Transverse colon (tissue), 4 donors: ENCODE data around the gene FAM131A. TPM values are rescaled to one million over a fixed set of nuclear protein-coding genes. Genes with fewer than 3 reads are reported as not detected.

Experiments
- DNase-seq: peaks from one replicate; pipeline ENCODE4 v3.0.0-alpha.2; 2019
- H3K27ac ChIP-seq, 4 donors: fragments of 200-600 bp; sonication (generic); 2 replicates each; pipeline ENCODE4 v1.5.1; 2016 to 2018; ENCODE audit warnings: inconsistent platforms in 4 of 4
- H3K27me3 ChIP-seq: fragments of 200-600 bp; sonication (generic); 2 replicates; pipeline ENCODE4 v1.5.1; 2017; ENCODE audit warnings: inconsistent platforms
- H3K36me3 ChIP-seq, 4 donors: fragments of 200-600 bp; sonication (generic); 2 replicates each; pipeline ENCODE4 v1.5.1; 2017 to 2019; ENCODE audit warnings: inconsistent platforms in 4 of 4
- H3K4me1 ChIP-seq, 4 donors: fragments of 200-600 bp; sonication (generic); 2 replicates each; pipeline ENCODE4 v1.5.1; 2017 to 2020; ENCODE audit warnings: inconsistent platforms in 4 of 4
- H3K4me3 ChIP-seq, 4 donors: fragments of 200-600 bp; sonication (generic); 1 replicate in 1 of 4; 2 replicates in 3 of 4; pipeline versions ENCODE4 v1.5.1 to v1.6.1; 2017 to 2019; ENCODE audit warnings: inconsistent platforms in 4 of 4
- H3K9me3 ChIP-seq, 2 donors: fragments of 200-600 bp; sonication (generic); 2 replicates each; pipeline ENCODE4 v1.5.1; 2017 to 2019; ENCODE audit warnings: inconsistent platforms in 2 of 2
- CTCF ChIP-seq, 5 experiments: fragments of 200-600 bp in 3 of 5; fragments of 450-650 bp in 2 of 5; sonication (generic) in 3 of 5; IDR thresholded peaks; 1 replicate in 2 of 5; 2 replicates in 3 of 5; pipeline ENCODE4 v1.5.1; 2016 to 2017; ENCODE audit warnings: antibody characterized with exemption in 5 of 5, inconsistent platforms in 3 of 5, mild to moderate bottlenecking in 2 of 5, moderate library complexity in 1 of 5
- EP300 ChIP-seq: sonication (generic); formaldehyde crosslinking; IDR thresholded peaks from one replicate; pipeline ENCODE4 v1.6.1; 2017; ENCODE audit warnings: antibody characterized with exemption, low read depth
- POLR2A ChIP-seq: fragments of 450-650 bp; IDR thresholded peaks from one replicate; pipeline ENCODE4 v1.6.1; 2016; ENCODE audit warnings: antibody characterized with exemption, mild to moderate bottlenecking, moderate library complexity
- POLR2AphosphoS5 ChIP-seq, 3 donors: sonication (generic); formaldehyde crosslinking; IDR thresholded peaks; one replicate each; pipeline ENCODE4 v1.6.1; 2016; ENCODE audit warnings: antibody characterized with exemption in 3 of 3
- WGBS, 2 donors: methylation state at CpG; one replicate each; pipeline ENCODE4 v1.1.5; 2018; ENCODE audit warnings: low coverage in 1 of 2; 5-methylcytosine and 5-hydroxymethylcytosine counted together
- in situ Hi-C, 4 donors: fragments of 200-750 bp; cut with MboI; loops; one replicate each; pipeline versions ENCODE4 v1.15.0 to v1.15.1; 2017; ENCODE audit warnings: low sequenced_read_pairs in 3 of 4, low pct_ligation_motif_present in 1 of 4, low pct_unique_long_range_greater_than_20kb in 1 of 4
- intact Hi-C: fragments of 100-400 bp; cut with DNase I; formaldehyde crosslinking; loops from one replicate; pipeline ENCODE4 v1.15.1; 2023; ENCODE audit warnings: low total_unique reads
- total RNA-seq, 4 donors: library from RNA; depleted of rRNA; stranded (reverse); fragments of >200 nt; gene quantifications; one replicate each; pipeline ENCODE4 v1.1.0, GENCODE V29; 2016

FAM131A gene
- total RNA-seq, 4 donors from 2014 or later, result 18.5 to 41.1 (median 28.8) TPM

- Histone ChIP-seq H3K4me1 (peaks cover 32 to 59% (median 49%) of the 10 kb centered on the region in 4 donors), H3K4me3 (peak overlapping the region in 1 of 4 donors; percentile 70)
Measured at GRCh38 chr3:184317201-184317600, 20.2 kb upstream of the FAM131A start.

GRCh38 chr3:184320104-184320445 lies 17.3 kb upstream of the FAM131A start:
- intact Hi-C loops, result no loop called here
- H3K9me3 ChIP-seq, result no peaks in the 10 kb centered on the region
- DNase-seq, result peak; percentile 94
- H3K4me1 ChIP-seq, result peaks cover 32 to 53% (median 47%) of the 10 kb centered on the region in 4 donors
- H3K4me3 ChIP-seq, result no peak overlapping the region
- 0% methylated on average over 1 of the region's 4 CpGs; no CpG with 5 or more reads in 1 of the 2 donors for WGBS, 2 donors
- peak overlapping the region; percentile 90 to 98 (median 94) for H3K27ac ChIP-seq
- H3K36me3 ChIP-seq, result peaks cover 1 to 53% (median 29%) of the 10 kb centered on the region in 4 donors
- no peaks in the 10 kb centered on the region for H3K27me3 ChIP-seq
- peak in 2 of 3 donors; percentile 49 to 62 for TF ChIP-seq POLR2AphosphoS5 (IDR thresholded peaks at IDR 0.05)
- no peak for TF ChIP-seq EP300
- in situ Hi-C loops, result no loop called here

More at GRCh38 chr3:184317201-184317600, 20.2 kb upstream of the FAM131A start:
- TF ChIP-seq POLR2A (no peak), CTCF (IDR thresholded peaks at IDR 0.05) (no peak), EP300 (no peak), POLR2AphosphoS5 (IDR thresholded peaks at IDR 0.05) (no peak)
- 69% methylated on average over 5 of the region's 5 CpGs; no CpG with 5 or more reads in 1 of the 2 donors for WGBS, 2 donors
- H3K9me3 ChIP-seq, result no peaks in the 10 kb centered on the region
- intact Hi-C loops (no loop called here), in situ Hi-C loops (no loop called here)
- DNase-seq, result no peak
- H3K27me3 ChIP-seq, result no peaks in the 10 kb centered on the region
- peaks cover 1 to 24% (median 12%) of the 10 kb centered on the region in 4 donors for H3K36me3 ChIP-seq
- peak overlapping the region; percentile 94 to 98 (median 96) for H3K27ac ChIP-seq

- intact Hi-C loops, result no loop called here
- TF ChIP-seq EP300 (no peak), POLR2AphosphoS5 (IDR thresholded peaks at IDR 0.05) (no peak), POLR2A (no peak), CTCF (IDR thresholded peaks at IDR 0.05) (no peak)
- no peak for DNase-seq
- peak overlapping the region in 1 of 4 donors; percentile 95 for H3K27ac ChIP-seq
- H3K4me1 ChIP-seq, result peaks cover 22 to 41% (median 38%) of the 10 kb centered on the region in 4 donors
- in situ Hi-C loops, result no loop called here
- 60 to 90% methylated on average over 1 to 5 of the region's 5 CpGs for WGBS, 2 donors
- no peak overlapping the region for H3K4me3 ChIP-seq
- H3K9me3 ChIP-seq, result no peaks in the 10 kb centered on the region
- H3K27me3 ChIP-seq, result no peaks in the 10 kb centered on the region
- H3K36me3 ChIP-seq, result peaks cover 1 to 69% (median 37%) of the 10 kb centered on the region in 4 donors
Measured at GRCh38 chr3:184321666-184322065, 15.7 kb upstream of the FAM131A start.

- no peaks in the 10 kb centered on the region for H3K9me3 ChIP-seq
- intact Hi-C loops, result no loop called here
- WGBS, 2 donors, result 89 to 90% methylated on average over 7 to 20 of the region's 20 CpGs
- DNase-seq, result no peak
- H3K36me3 ChIP-seq, result peaks cover 1 to 74% (median 43%) of the 10 kb centered on the region in 4 donors
- in situ Hi-C loops, result no loop called here
- TF ChIP-seq POLR2AphosphoS5 (IDR thresholded peaks at IDR 0.05), result no peak
- TF ChIP-seq POLR2A, result no peak
- TF ChIP-seq EP300, result no peak
- TF ChIP-seq CTCF (IDR thresholded peaks at IDR 0.05), result no peak
- H3K4me1 ChIP-seq, result peaks cover 11 to 29% (median 26%) of the 10 kb centered on the region in 4 donors
- H3K27me3 ChIP-seq, result no peaks in the 10 kb centered on the region
- H3K4me3 ChIP-seq, result no peak overlapping the region
- H3K27ac ChIP-seq, result peak overlapping the region in 2 of 4 donors; percentile 11 to 13
Measured at GRCh38 chr3:184322731-184323487, 14.5 kb upstream of the FAM131A start.
